Dermis microvascular lymphatic vessel endothelial cell (primary cell): ENCODE data around the gene SPPL3. TPM values are rescaled to one million over a fixed set of nuclear protein-coding genes. Genes with fewer than 3 reads are reported as not detected.
A peak's percentile ranks its signal among the peaks of the same experiment; 100 is the strongest.
"Not testable (repeated sequence)": the region's sequence is repeated elsewhere in the genome, so short reads cannot be mapped to it uniquely, and the experiment has no call there.

Source experiments
- DNase-seq, 2 donors: peaks; one replicate each; pipeline versions ENCODE4 v3.0.0 to v3.0.0-alpha.2; 2010; ENCODE audit warnings: low read depth in 2 of 2
- total RNA-seq: library from RNA; depleted of rRNA; stranded (reverse); fragments of >200 nt; gene quantifications from 2 replicates; pipeline ENCODE4 v1.2.1, GENCODE V29; 2014

SPPL3 gene
- total RNA-seq, 1 donor from 2014 or later = 3.5 TPM

GRCh38 chr12:120820884-120821510 is 83.2 kb downstream of the SPPL3 start:
- peak; percentile 21 to 56 for DNase-seq

GRCh38 chr12:120818416-120818815 is 85.7 kb downstream of the SPPL3 start:
- no peak for DNase-seq

- no peak for DNase-seq
Measured at GRCh38 chr12:120817559-120818330, 86.4 kb downstream of the SPPL3 start.

- DNase-seq = no peak
Measured at GRCh38 chr12:120816363-120816762, 87.8 kb downstream of the SPPL3 start.

- DNase-seq = peak; percentile 29
Measured at GRCh38 chr12:120814903-120815429, 89.2 kb downstream of the SPPL3 start.

- no peak for DNase-seq
Measured at GRCh38 chr12:120814203-120814902, 89.8 kb downstream of the SPPL3 start.

- DNase-seq = no peak
Measured at GRCh38 chr12:120813588-120814153, 90.5 kb downstream of the SPPL3 start.

GRCh38 chr12:120810021-120810420 is 94.1 kb downstream of the SPPL3 start:
- DNase-seq = no peak

GRCh38 chr12:120804428-120804827 is 99.7 kb downstream of the SPPL3 start:
- DNase-seq = no peak

- DNase-seq = no peak
Measured at GRCh38 chr12:120801146-120801545, 103.0 kb downstream of the SPPL3 start.

- DNase-seq = no peak
Measured at GRCh38 chr12:120800665-120801064, 103.5 kb downstream of the SPPL3 start.

- DNase-seq = no peak
Measured at GRCh38 chr12:120799243-120800045, 104.7 kb downstream of the SPPL3 start.

GRCh38 chr12:120798696-120799095 is 105.5 kb downstream of the SPPL3 start:
- DNase-seq = no peak

- no peak for DNase-seq
Measured at GRCh38 chr12:120797677-120798642, 106.2 kb downstream of the SPPL3 start.

- DNase-seq = no peak
Measured at GRCh38 chr12:120795441-120796178, 108.5 kb downstream of the SPPL3 start.

- no peak for DNase-seq
Measured at GRCh38 chr12:120793357-120793756, 110.8 kb downstream of the SPPL3 start.

GRCh38 chr12:120792456-120792855 is 111.7 kb downstream of the SPPL3 start:
- DNase-seq = not testable (repeated sequence)

GRCh38 chr12:120791669-120792176 is 112.4 kb downstream of the SPPL3 start:
- DNase-seq = no peak

GRCh38 chr12:120790114-120790513 is 114.0 kb downstream of the SPPL3 start:
- DNase-seq = no peak
